ENCODE data around the gene SLC22A13.
"Not testable (repeated sequence)": the region's sequence is repeated elsewhere in the genome, so short reads cannot be mapped to it uniquely, and the experiment has no call there.

SLC22A13 gene

GRCh38 chr3:38289286-38290217, 23.9 kb downstream of the SLC22A13 start:
- DNase-seq (ENCODE audit: low read depth, low spot score); H3K4me3 ChIP-seq (ENCODE audit: low read length): not testable (repeated sequence)

- H3K4me3 ChIP-seq (ENCODE audit: low read length); DNase-seq (ENCODE audit: low read depth, low spot score): not testable (repeated sequence)
Measured at GRCh38 chr3:38297053-38297452, 31.4 kb downstream of the SLC22A13 start.

GRCh38 chr3:38297537-38297936, 31.9 kb downstream of the SLC22A13 start:
- no peak overlapping the region for H3K4me3 ChIP-seq (ENCODE audit: low read length)
- no peak for DNase-seq (ENCODE audit: low read depth, low spot score)

GRCh38 chr3:38297947-38298711, 32.5 kb downstream of the SLC22A13 start:
- H3K4me3 ChIP-seq (ENCODE audit: low read length): no peak overlapping the region
- DNase-seq (ENCODE audit: low read depth, low spot score): no peak

GRCh38 chr3:38306941-38307340, 41.3 kb downstream of the SLC22A13 start:
- no peak for DNase-seq (ENCODE audit: low read depth, low spot score)
- no peak overlapping the region for H3K4me3 ChIP-seq (ENCODE audit: low read length)

- no peak for DNase-seq (ENCODE audit: low read depth, low spot score)
- no peak overlapping the region for H3K4me3 ChIP-seq (ENCODE audit: low read length)
Measured at GRCh38 chr3:38307599-38307998, 42.0 kb downstream of the SLC22A13 start.

GRCh38 chr3:38308456-38308855, 42.8 kb downstream of the SLC22A13 start:
- no peak for DNase-seq (ENCODE audit: low read depth, low spot score)
- no peak overlapping the region for H3K4me3 ChIP-seq (ENCODE audit: low read length)

GRCh38 chr3:38311476-38311875, 45.9 kb downstream of the SLC22A13 start:
- DNase-seq (ENCODE audit: low read depth, low spot score): no peak
- H3K4me3 ChIP-seq (ENCODE audit: low read length): no peak overlapping the region

GRCh38 chr3:38311941-38312340, 46.3 kb downstream of the SLC22A13 start:
- H3K4me3 ChIP-seq (ENCODE audit: low read length): no peak overlapping the region
- DNase-seq (ENCODE audit: low read depth, low spot score): no peak

- no peak for DNase-seq (ENCODE audit: low read depth, low spot score)
- H3K4me3 ChIP-seq (ENCODE audit: low read length): no peak overlapping the region
Measured at GRCh38 chr3:38312356-38312755, 46.7 kb downstream of the SLC22A13 start.

GRCh38 chr3:38313263-38313662, 47.7 kb downstream of the SLC22A13 start:
- no peak for DNase-seq (ENCODE audit: low read depth, low spot score)
- H3K4me3 ChIP-seq (ENCODE audit: low read length): no peak overlapping the region

GRCh38 chr3:38313695-38314094, 48.1 kb downstream of the SLC22A13 start:
- DNase-seq (ENCODE audit: low read depth, low spot score): no peak
- no peak overlapping the region for H3K4me3 ChIP-seq (ENCODE audit: low read length)

GRCh38 chr3:38314112-38314763, 48.6 kb downstream of the SLC22A13 start:
- H3K4me3 ChIP-seq (ENCODE audit: low read length): no peak overlapping the region
- no peak for DNase-seq (ENCODE audit: low read depth, low spot score)

GRCh38 chr3:38314764-38315487, 49.3 kb downstream of the SLC22A13 start:
- no peak for DNase-seq (ENCODE audit: low read depth, low spot score)
- H3K4me3 ChIP-seq (ENCODE audit: low read length): no peak overlapping the region

- DNase-seq (ENCODE audit: low read depth, low spot score): no peak
- no peak overlapping the region for H3K4me3 ChIP-seq (ENCODE audit: low read length)
Measured at GRCh38 chr3:38315488-38316230, 50.0 kb downstream of the SLC22A13 start.

- no peak for DNase-seq (ENCODE audit: low read depth, low spot score)
Measured at GRCh38 chr3:38316356-38317191, 51.0 kb downstream of the SLC22A13 start.

GRCh38 chr3:38317192-38317759, 51.7 kb downstream of the SLC22A13 start:
- no peak overlapping the region for H3K4me3 ChIP-seq (ENCODE audit: low read length)
- no peak for DNase-seq (ENCODE audit: low read depth, low spot score)

More at GRCh38 chr3:38316356-38317191, 51.0 kb downstream of the SLC22A13 start:
- no peak overlapping the region for H3K4me3 ChIP-seq (ENCODE audit: low read length)
